ENCODE measurements around the gene VPS37C.

- TF ChIP-seq CTCF (IDR thresholded peaks at IDR 0.05) (no peak), POLR2A (IDR thresholded peaks at IDR 0.05) (no peak)
These were observed 9.3 kb upstream of the VPS37C start for GRCh38 chr11:61170566-61170965.
